GM19035 (cell line): Measurements from ENCODE around the gene NUMA1.

Experiments used
- ATAC-seq: cut with Tn5 transposase; IDR thresholded peaks from one replicate; pipeline ENCODE4 v1.9.1; 2021; ENCODE audit not compliant: unreplicated experiment

Gene NUMA1

DNA sequence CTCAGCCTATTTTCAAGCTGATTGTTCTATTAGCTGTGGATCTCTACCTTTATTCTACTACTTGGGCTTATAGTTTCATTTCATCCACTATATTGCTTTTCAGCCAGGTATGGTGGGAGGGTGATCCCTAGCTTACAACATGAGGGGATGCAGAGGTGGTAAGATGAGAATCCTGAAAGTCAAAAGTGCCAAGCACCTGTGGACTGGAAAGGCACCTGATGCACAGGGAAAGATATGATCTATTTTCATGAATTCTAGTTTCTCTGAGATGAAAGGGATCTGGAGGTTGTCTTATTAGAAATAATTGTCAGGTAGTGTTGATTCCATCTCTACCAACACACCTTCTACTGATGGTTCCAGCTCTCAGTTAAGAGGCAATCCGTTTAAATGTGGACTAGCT is 103.3 kb downstream of the NUMA1 start:
- ATAC-seq, result no peak

DNA sequence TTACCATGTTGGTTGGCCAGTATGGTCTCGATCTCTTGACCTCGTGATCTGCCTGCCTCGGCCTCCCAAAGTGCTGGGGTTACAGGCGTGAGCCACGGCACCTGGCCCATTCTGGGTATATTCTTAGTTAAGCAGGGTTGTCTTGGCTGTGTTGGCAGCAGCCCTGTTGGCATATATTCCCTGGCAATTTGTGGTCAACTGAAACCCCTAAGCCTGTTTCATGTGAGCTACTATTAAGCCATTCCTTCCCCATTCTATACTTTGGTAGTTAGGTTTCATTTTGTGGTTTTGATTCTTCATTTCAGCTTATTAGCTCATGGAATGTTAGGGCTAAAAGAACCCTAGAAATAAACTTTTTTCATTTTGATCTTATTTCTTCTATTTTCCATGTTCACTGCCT is 103.8 kb downstream of the NUMA1 start:
- no peak for ATAC-seq

GRCh38 chr11:71971680-71972079 is 108.7 kb downstream of the NUMA1 start:
- no peak for ATAC-seq

- no peak for ATAC-seq
Measured at GRCh38 chr11:71964641-71965040, 115.7 kb downstream of the NUMA1 start.

GRCh38 chr11:71963468-71963867 is 116.9 kb downstream of the NUMA1 start:
- ATAC-seq, result no peak

DNA sequence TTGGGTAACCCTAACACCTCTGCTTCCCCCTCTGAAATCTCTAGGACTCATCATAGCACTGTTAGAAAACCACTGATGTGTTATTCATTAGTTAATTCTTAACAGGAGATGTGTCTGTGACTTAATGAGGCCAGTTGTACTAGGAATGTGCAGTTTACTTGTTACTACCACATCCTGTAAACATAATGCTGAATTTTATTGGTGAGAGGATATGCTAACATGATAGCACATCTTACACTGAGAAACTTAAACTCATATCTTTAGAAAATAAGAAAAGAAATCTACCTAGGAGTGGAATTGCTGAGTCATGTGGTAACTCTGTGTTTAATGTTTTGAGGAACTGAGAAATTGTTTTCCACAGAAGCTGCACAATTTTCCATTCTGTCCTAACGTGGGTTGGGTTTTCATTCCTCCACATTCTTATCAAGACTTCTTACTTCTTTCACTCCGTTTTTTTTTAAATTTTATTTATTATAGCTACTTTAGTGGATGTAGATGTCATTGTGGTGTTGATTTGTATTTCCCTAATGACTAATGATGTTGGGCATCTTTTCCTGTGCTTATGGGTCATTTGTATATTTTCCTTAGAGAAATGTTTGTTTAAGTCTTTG is 117.8 kb downstream of the NUMA1 start:
- no peak for ATAC-seq

DNA sequence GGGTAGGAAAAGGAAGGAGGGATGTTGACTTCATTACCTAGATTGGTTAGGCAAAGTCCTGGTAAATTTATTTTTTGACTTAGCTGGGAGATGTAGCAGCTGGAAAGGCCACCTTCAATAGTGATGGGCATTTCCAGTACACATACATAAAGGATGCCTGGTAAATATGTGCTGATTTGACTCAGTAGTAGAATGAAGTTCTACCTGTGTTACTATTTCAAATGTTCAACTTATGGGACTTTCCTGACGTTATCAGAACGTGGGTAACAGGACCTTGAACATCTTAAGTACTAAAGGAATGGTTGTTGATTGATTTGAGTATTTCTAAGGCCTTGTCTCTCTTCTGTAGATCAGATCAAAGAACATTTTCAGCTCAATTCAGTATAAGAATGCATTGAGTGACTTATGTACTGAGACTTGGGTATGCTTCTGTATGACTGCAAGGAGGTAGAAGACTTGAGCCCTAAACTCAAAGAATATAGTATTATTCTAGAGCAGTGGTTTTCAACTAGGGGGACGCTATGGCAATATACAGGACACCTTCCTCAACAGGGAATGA is 124.4 kb downstream of the NUMA1 start:
- no peak for ATAC-seq
